ENCODE results near the gene C2CD4B. TPM values are rescaled to one million over a fixed set of nuclear protein-coding genes. Genes with fewer than 3 reads are reported as not detected.

Gene C2CD4B
- total RNA-seq, 1 donor from 2014 or later: 19.1 TPM

GRCh38 chr15:62136911-62137865 lies 27.9 kb downstream of the C2CD4B start:
- Mint-ChIP-seq H3K4me3 (ENCODE audit: unreplicated experiment) (no peak overlapping the region), H3K4me1 (ENCODE audit: unreplicated experiment) (peaks cover 12% of the 10 kb centered on the region), H3K27me3 (ENCODE audit: unreplicated experiment) (peaks cover 1% of the 10 kb centered on the region), H3K9me3 (ENCODE audit: unreplicated experiment) (no peaks in the 10 kb centered on the region), H3K36me3 (ENCODE audit: low read depth, unreplicated experiment) (no peaks in the 10 kb centered on the region), H3K27ac (ENCODE audit: unreplicated experiment) (no peak overlapping the region)
- no peak for TF ChIP-seq CTCF (IDR thresholded peaks at IDR 0.05; ENCODE audit: unreplicated experiment)
- no peak for DNase-seq (ENCODE audit: low spot score)

- no peak for TF ChIP-seq CTCF (IDR thresholded peaks at IDR 0.05; ENCODE audit: unreplicated experiment)
- H3K4me1 Mint-ChIP-seq (ENCODE audit: unreplicated experiment): peaks cover 8% of the 10 kb centered on the region
Measured at GRCh38 chr15:62135532-62136134, 29.5 kb downstream of the C2CD4B start.

GRCh38 chr15:62133141-62133540 lies 31.9 kb downstream of the C2CD4B start:
- no peak for TF ChIP-seq CTCF (IDR thresholded peaks at IDR 0.05; ENCODE audit: unreplicated experiment)
- H3K4me1 Mint-ChIP-seq (ENCODE audit: unreplicated experiment): peaks cover 8% of the 10 kb centered on the region
- H3K9me3 Mint-ChIP-seq (ENCODE audit: unreplicated experiment): no peaks in the 10 kb centered on the region
- no peak overlapping the region for H3K27ac Mint-ChIP-seq (ENCODE audit: unreplicated experiment)
- DNase-seq (ENCODE audit: low spot score): no peak
- H3K27me3 Mint-ChIP-seq (ENCODE audit: unreplicated experiment): peaks cover 7% of the 10 kb centered on the region
- no peak overlapping the region for H3K4me3 Mint-ChIP-seq (ENCODE audit: unreplicated experiment)
- no peaks in the 10 kb centered on the region for H3K36me3 Mint-ChIP-seq (ENCODE audit: low read depth, unreplicated experiment)

More at GRCh38 chr15:62135532-62136134, 29.5 kb downstream of the C2CD4B start:
- DNase-seq (ENCODE audit: low spot score): no peak
- Mint-ChIP-seq H3K27me3 (ENCODE audit: unreplicated experiment) (peaks cover 7% of the 10 kb centered on the region), H3K27ac (ENCODE audit: unreplicated experiment) (no peak overlapping the region), H3K9me3 (ENCODE audit: unreplicated experiment) (no peaks in the 10 kb centered on the region), H3K36me3 (ENCODE audit: low read depth, unreplicated experiment) (no peaks in the 10 kb centered on the region), H3K4me3 (ENCODE audit: unreplicated experiment) (no peak overlapping the region)

- peaks cover 6% of the 10 kb centered on the region for H3K27me3 Mint-ChIP-seq (ENCODE audit: unreplicated experiment)
- H3K27ac Mint-ChIP-seq (ENCODE audit: unreplicated experiment): no peak overlapping the region
- H3K4me1 Mint-ChIP-seq (ENCODE audit: unreplicated experiment): peaks cover 17% of the 10 kb centered on the region
- TF ChIP-seq CTCF (IDR thresholded peaks at IDR 0.05; ENCODE audit: unreplicated experiment): no peak
- no peak overlapping the region for H3K4me3 Mint-ChIP-seq (ENCODE audit: unreplicated experiment)
- H3K9me3 Mint-ChIP-seq (ENCODE audit: unreplicated experiment): peaks cover 4% of the 10 kb centered on the region
- DNase-seq (ENCODE audit: low spot score): no peak
- H3K36me3 Mint-ChIP-seq (ENCODE audit: low read depth, unreplicated experiment): no peaks in the 10 kb centered on the region
Measured at GRCh38 chr15:62128916-62129315, 36.2 kb downstream of the C2CD4B start.

GRCh38 chr15:62126364-62126763 lies 38.7 kb downstream of the C2CD4B start:
- H3K9me3 Mint-ChIP-seq (ENCODE audit: unreplicated experiment): peaks cover 4% of the 10 kb centered on the region
- no peak for TF ChIP-seq CTCF (IDR thresholded peaks at IDR 0.05; ENCODE audit: unreplicated experiment)
- peaks cover 1% of the 10 kb centered on the region for H3K27me3 Mint-ChIP-seq (ENCODE audit: unreplicated experiment)
- DNase-seq (ENCODE audit: low spot score): no peak
- no peaks in the 10 kb centered on the region for H3K36me3 Mint-ChIP-seq (ENCODE audit: low read depth, unreplicated experiment)
- H3K4me1 Mint-ChIP-seq (ENCODE audit: unreplicated experiment): peaks cover 32% of the 10 kb centered on the region
- no peak overlapping the region for H3K4me3 Mint-ChIP-seq (ENCODE audit: unreplicated experiment)
- H3K27ac Mint-ChIP-seq (ENCODE audit: unreplicated experiment): no peak overlapping the region
